HEK293 (cell line): ENCODE measurements around the gene SERPINE2.

ENCODE experiments used
- CTCF ChIA-PET: fragments of 350-600 bp; formaldehyde crosslinking; extraction: SDS; loops from one replicate; lab custom pipeline; 2021; ENCODE audit warnings: antibody characterized with exemption; lab: Yijun Ruan, JAX
- POLR2A ChIA-PET: fragments of 300-600 bp; formaldehyde crosslinking; extraction: SDS; loops from one replicate; lab custom pipeline; 2020; ENCODE audit warnings: antibody characterized with exemption, inconsistent platforms; lab: Yijun Ruan, JAX
- H3K27ac ChIP-seq: fragments of 200-500 bp; sonication (Bioruptor generic); 2 replicates; pipeline ENCODE4 v1.5.1; 2014; ENCODE audit warnings: low read depth, low read length, control low read depth, inconsistent platforms; ENCODE audit errors: extremely low read depth
- H3K36me3 ChIP-seq, 2 experiments: fragments of 200-500 bp in 1 of 2; sonication (Bioruptor generic) in 1 of 2; 1 replicate in 1 of 2; 2 replicates in 1 of 2; pipeline ENCODE4 v1.5.1; 2014 to 2017; ENCODE audit warnings: inconsistent platforms in 2 of 2, low read length in 2 of 2; ENCODE audit not compliant: control insufficient read depth in 2 of 2, insufficient read depth in 1 of 2
- H3K4me1 ChIP-seq: fragments of 200-500 bp; sonication (Bioruptor generic); 2 replicates; pipeline ENCODE4 v1.5.1; 2014; ENCODE audit warnings: mild to moderate bottlenecking, low read length, inconsistent platforms; ENCODE audit not compliant: control insufficient read depth, insufficient read depth
- H3K4me3 ChIP-seq: 2 replicates; pipeline ENCODE4 v1.5.1; 2011; ENCODE audit warnings: low read depth, mild to moderate bottlenecking, control low read depth, low read length, moderate library complexity
- H3K9me3 ChIP-seq: fragments of 200-500 bp; sonication (Bioruptor generic); 2 replicates; pipeline ENCODE4 v1.5.1; 2014; ENCODE audit warnings: low read depth, low read length, inconsistent platforms; ENCODE audit not compliant: control insufficient read depth, insufficient read depth
- BCL11A ChIP-seq: fragments of 450-650 bp; formaldehyde crosslinking; IDR thresholded peaks from 2 replicates; pipeline ENCODE4 v1.5.1; 2016; ENCODE audit warnings: low read depth, missing biosample characterization, missing genetic modification characterization
- FEZF1 ChIP-seq: fragments of 450-650 bp; formaldehyde crosslinking; IDR thresholded peaks from 2 replicates; pipeline ENCODE4 v1.5.1; 2016; ENCODE audit warnings: missing biosample characterization, missing genetic modification characterization
- KLF7 ChIP-seq: fragments of 450-650 bp; formaldehyde crosslinking; IDR thresholded peaks from 2 replicates; pipeline ENCODE4 v1.5.1; 2016; ENCODE audit warnings: missing biosample characterization, missing genetic modification characterization, borderline replicate concordance
- SP3 ChIP-seq: fragments of 450-650 bp; formaldehyde crosslinking; IDR thresholded peaks from 2 replicates; pipeline ENCODE4 v1.5.1; 2016; ENCODE audit warnings: missing biosample characterization, missing genetic modification characterization
- ZFP69B ChIP-seq: fragments of 450-650 bp; formaldehyde crosslinking; IDR thresholded peaks from 2 replicates; pipeline ENCODE4 v1.5.1; 2016; ENCODE audit warnings: missing biosample characterization, missing genetic modification characterization
- ZNF112 ChIP-seq: fragments of 450-650 bp; formaldehyde crosslinking; IDR thresholded peaks from 2 replicates; pipeline ENCODE4 v1.5.0; 2017; ENCODE audit warnings: missing biosample characterization, missing genetic modification characterization
- ZNF184 ChIP-seq: fragments of 450-650 bp; IDR thresholded peaks from 2 replicates; pipeline ENCODE4 v1.5.1; 2018; ENCODE audit warnings: missing biosample characterization, mild to moderate bottlenecking, missing genetic modification characterization
- ZNF202 ChIP-seq: fragments of 450-650 bp; formaldehyde crosslinking; IDR thresholded peaks from 2 replicates; pipeline ENCODE4 v1.5.1; 2016; ENCODE audit warnings: missing biosample characterization, missing genetic modification characterization, borderline replicate concordance
- ZNF501 ChIP-seq: fragments of 450-650 bp; formaldehyde crosslinking; IDR thresholded peaks from 2 replicates; pipeline ENCODE4 v1.5.1; 2016; ENCODE audit warnings: missing biosample characterization, missing genetic modification characterization
- ZNF510 ChIP-seq: fragments of 450-650 bp; formaldehyde crosslinking; IDR thresholded peaks from 2 replicates; pipeline ENCODE4 v1.5.1; 2018; ENCODE audit warnings: mild to moderate bottlenecking, missing genetic modification characterization, missing biosample characterization; ENCODE audit not compliant: insufficient replicate concordance
- ZNF623 ChIP-seq: fragments of 450-650 bp; formaldehyde crosslinking; IDR thresholded peaks from 2 replicates; pipeline ENCODE4 v1.5.1; 2016; ENCODE audit warnings: missing biosample characterization, missing genetic modification characterization
- ZNF624 ChIP-seq: fragments of 450-650 bp; formaldehyde crosslinking; IDR thresholded peaks from 2 replicates; pipeline ENCODE4 v1.5.1; 2017; ENCODE audit warnings: missing biosample characterization, missing genetic modification characterization
- ZNF626 ChIP-seq: fragments of 450-650 bp; sonication (Bioruptor Pico); formaldehyde crosslinking; IDR thresholded peaks from 2 replicates; pipeline ENCODE4 v1.5.1; 2018; ENCODE audit warnings: missing biosample characterization, missing genetic modification characterization, inconsistent platforms
- ZNF658 ChIP-seq: fragments of 450-650 bp; formaldehyde crosslinking; IDR thresholded peaks from 2 replicates; pipeline ENCODE4; 2016; ENCODE audit warnings: missing biosample characterization, missing genetic modification characterization
- ZNF670 ChIP-seq: fragments of 450-650 bp; formaldehyde crosslinking; IDR thresholded peaks from 2 replicates; pipeline ENCODE4 v1.5.1; 2016; ENCODE audit warnings: missing biosample characterization, missing genetic modification characterization, low read depth
- TF ChIP-seq, protein P1 (sequence below): sonication (generic); formaldehyde crosslinking; IDR thresholded peaks from 2 replicates; pipeline ENCODE4 v1.8.1; 2022; ENCODE audit warnings: mild to moderate bottlenecking, moderate library complexity, missing genetic modification reagents
- TF ChIP-seq, protein P2 (sequence below): fragments of 450-650 bp; formaldehyde crosslinking; IDR thresholded peaks from 2 replicates; pipeline ENCODE4 v1.5.1; 2016; ENCODE audit warnings: missing biosample characterization, missing genetic modification characterization
- TF ChIP-seq, protein P3 (sequence below): fragments of 450-650 bp; formaldehyde crosslinking; IDR thresholded peaks from 2 replicates; pipeline ENCODE4 v1.5.1; 2016; ENCODE audit warnings: missing biosample characterization, missing genetic modification characterization
- TF ChIP-seq, protein P4 (sequence below): fragments of 450-650 bp; formaldehyde crosslinking; IDR thresholded peaks from 2 replicates; pipeline ENCODE4 v1.5.1; 2016; ENCODE audit warnings: missing biosample characterization, missing genetic modification characterization, low read depth

The SERPINE2 gene

DNA sequence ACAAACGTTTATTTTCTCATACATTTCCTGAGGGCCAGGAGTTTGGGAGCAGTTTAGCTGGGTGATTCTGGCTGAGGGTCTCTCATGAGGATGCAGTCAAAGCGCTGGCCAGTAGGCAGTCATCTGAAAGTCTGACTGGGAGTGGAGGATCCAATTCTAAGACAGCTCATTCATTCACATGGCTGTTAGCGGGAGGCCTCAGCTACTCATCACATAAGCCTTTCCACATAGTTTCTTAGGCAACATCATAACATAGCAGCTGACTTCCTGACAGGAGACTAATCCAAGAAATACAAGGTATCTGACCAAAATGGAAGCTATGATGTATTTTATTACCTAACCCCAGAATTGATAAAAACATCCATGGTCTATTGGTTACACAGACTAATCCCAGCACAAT, 84.7 kb downstream of the SERPINE2 start (continued):
- TF ChIP-seq, protein P1, sequence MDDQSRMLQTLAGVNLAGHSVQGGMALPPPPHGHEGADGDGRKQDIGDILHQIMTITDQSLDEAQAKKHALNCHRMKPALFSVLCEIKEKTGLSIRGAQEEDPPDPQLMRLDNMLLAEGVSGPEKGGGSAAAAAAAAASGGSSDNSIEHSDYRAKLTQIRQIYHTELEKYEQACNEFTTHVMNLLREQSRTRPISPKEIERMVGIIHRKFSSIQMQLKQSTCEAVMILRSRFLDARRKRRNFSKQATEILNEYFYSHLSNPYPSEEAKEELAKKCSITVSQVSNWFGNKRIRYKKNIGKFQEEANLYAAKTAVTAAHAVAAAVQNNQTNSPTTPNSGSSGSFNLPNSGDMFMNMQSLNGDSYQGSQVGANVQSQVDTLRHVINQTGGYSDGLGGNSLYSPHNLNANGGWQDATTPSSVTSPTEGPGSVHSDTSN = no peak
- TF ChIP-seq KLF7 (tag by site-specific recombination) = no peak
- no peak for TF ChIP-seq BCL11A (tag by site-specific recombination)
- no peak for TF ChIP-seq ZNF623 (tag by site-specific recombination)
- TF ChIP-seq ZNF184 (tag by site-specific recombination) = no peak
- TF ChIP-seq, all 188 proteins: peak for 0

DNA sequence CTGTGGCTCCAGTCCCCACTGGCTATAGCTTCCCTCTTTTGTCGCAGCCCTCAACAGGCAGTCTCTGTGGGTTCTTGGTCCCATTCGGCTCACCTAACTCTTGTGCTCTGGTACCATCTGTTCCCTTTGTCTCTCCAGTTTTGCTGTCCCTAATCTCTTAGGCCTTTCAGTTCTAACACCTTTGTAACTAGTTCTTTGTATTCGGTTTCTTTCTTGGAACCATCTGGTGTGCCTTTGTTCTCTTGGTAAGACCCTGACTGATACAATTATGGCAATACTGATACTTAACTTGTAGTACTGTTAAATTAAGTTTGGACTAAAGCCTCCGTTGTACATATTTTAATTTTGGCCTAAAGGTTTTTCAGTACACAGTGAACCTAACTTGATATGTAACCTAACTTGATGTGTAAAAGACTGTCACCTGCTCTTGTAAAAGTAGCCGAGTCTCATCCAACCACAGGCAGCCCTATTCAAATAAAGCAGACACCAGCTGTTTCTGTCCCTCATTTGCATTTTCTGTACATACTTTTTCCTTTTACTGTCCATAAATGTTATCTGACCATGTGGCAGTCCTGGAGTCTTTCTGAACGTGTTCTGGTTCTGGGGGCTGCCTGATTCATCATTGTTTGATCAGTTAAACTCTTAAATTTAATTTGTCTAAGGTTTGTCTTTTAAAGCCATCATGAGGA, 86.7 kb downstream of the SERPINE2 start:
- POLR2A ChIA-PET = no interaction called here
- Histone ChIP-seq H3K9me3 (no peaks in the 10 kb centered on the region), H3K4me3 (no peak overlapping the region), H3K36me3 (no peaks in the 10 kb centered on the region), H3K27ac (no peak overlapping the region), H3K4me1 (peaks cover 8% of the 10 kb centered on the region)
- no peak for TF ChIP-seq ZNF501
- TF ChIP-seq ZFP69B = no peak
- no peak for TF ChIP-seq ZNF670
- TF ChIP-seq SP3 (tag by site-specific recombination) = no peak
- TF ChIP-seq FEZF1 (tag by site-specific recombination) = no peak
- no peak for TF ChIP-seq ZNF624 (tag by site-specific recombination)
- TF ChIP-seq ZNF626 = no peak
- no peak for TF ChIP-seq ZNF510 (tag by site-specific recombination)
- TF ChIP-seq, protein P2, sequence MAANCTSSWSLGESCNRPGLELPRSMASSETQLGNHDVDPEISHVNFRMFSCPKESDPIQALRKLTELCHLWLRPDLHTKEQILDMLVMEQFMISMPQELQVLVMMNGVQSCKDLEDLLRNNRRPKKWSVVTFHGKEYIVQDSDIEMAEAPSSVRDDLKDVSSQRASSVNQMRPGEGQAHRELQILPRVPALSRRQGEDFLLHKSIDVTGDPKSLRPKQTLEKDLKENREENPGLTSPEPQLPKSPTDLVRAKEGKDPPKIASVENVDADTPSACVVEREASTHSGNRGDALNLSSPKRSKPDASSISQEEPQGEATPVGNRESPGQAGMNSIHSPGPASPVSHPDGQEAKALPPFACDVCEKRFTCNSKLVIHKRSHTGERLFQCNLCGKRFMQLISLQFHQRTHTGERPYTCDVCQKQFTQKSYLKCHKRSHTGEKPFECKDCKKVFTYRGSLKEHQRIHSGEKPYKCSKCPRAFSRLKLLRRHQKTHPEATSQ (tag by site-specific recombination) = no peak
- TF ChIP-seq ZNF112 = no peak
- no peak for TF ChIP-seq ZNF658 (tag by site-specific recombination)
- TF ChIP-seq, protein P3, sequence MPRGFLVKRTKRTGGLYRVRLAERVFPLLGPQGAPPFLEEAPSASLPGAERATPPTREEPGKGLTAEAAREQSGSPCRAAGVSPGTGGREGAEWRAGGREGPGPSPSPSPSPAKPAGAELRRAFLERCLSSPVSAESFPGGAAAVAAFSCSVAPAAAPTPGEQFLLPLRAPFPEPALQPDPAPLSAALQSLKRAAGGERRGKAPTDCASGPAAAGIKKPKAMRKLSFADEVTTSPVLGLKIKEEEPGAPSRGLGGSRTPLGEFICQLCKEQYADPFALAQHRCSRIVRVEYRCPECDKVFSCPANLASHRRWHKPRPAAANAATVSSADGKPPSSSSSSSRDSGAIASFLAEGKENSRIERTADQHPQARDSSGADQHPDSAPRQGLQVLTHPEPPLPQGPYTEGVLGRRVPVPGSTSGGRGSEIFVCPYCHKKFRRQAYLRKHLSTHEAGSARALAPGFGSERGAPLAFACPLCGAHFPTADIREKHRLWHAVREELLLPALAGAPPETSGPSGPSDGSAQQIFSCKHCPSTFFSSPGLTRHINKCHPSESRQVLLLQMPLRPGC (tag by site-specific recombination) = no peak
- TF ChIP-seq ZNF202 (tag by site-specific recombination) = no peak
- TF ChIP-seq, protein P4, sequence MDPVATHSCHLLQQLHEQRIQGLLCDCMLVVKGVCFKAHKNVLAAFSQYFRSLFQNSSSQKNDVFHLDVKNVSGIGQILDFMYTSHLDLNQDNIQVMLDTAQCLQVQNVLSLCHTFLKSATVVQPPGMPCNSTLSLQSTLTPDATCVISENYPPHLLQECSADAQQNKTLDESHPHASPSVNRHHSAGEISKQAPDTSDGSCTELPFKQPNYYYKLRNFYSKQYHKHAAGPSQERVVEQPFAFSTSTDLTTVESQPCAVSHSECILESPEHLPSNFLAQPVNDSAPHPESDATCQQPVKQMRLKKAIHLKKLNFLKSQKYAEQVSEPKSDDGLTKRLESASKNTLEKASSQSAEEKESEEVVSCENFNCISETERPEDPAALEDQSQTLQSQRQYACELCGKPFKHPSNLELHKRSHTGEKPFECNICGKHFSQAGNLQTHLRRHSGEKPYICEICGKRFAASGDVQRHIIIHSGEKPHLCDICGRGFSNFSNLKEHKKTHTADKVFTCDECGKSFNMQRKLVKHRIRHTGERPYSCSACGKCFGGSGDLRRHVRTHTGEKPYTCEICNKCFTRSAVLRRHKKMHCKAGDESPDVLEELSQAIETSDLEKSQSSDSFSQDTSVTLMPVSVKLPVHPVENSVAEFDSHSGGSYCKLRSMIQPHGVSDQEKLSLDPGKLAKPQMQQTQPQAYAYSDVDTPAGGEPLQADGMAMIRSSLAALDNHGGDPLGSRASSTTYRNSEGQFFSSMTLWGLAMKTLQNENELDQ = no peak
- CTCF ChIA-PET = interaction anchor here (1.7 kb wide), 1 partner anchor 18 kb away, joined by 3 read pairs; no protein-coding TSS in a partner anchor
